Activated CD8-positive, alpha-beta memory T cell treated with anti-CD3 and anti-CD28 coated beads for 36 hours (primary cell): ENCODE data around the gene PIEZO1. TPM values are rescaled to one million over a fixed set of nuclear protein-coding genes. Genes with fewer than 3 reads are reported as not detected.

Experiments used
- CTCF ChIA-PET: fragments of 350-600 bp; sonication (Branson Sonifier 250); formaldehyde crosslinking; loops from one replicate; lab custom pipeline; 2021; ENCODE audit warnings: antibody characterized with exemption; lab: Charles Lee
- POLR2A ChIA-PET: fragments of 350-600 bp; sonication (Branson Sonifier 250); formaldehyde crosslinking; loops from one replicate; lab custom pipeline; 2021; ENCODE audit warnings: antibody characterized with exemption; lab: Charles Lee
- total RNA-seq, 2 experiments: library from RNA; stranded (reverse); gene quantifications; one replicate each; pipeline ENCODE4 v1.2.3, GENCODE V29; 2021

PIEZO1 gene
- total RNA-seq, 2 experiments from 2014 or later = 217 to 219 TPM

DNA sequence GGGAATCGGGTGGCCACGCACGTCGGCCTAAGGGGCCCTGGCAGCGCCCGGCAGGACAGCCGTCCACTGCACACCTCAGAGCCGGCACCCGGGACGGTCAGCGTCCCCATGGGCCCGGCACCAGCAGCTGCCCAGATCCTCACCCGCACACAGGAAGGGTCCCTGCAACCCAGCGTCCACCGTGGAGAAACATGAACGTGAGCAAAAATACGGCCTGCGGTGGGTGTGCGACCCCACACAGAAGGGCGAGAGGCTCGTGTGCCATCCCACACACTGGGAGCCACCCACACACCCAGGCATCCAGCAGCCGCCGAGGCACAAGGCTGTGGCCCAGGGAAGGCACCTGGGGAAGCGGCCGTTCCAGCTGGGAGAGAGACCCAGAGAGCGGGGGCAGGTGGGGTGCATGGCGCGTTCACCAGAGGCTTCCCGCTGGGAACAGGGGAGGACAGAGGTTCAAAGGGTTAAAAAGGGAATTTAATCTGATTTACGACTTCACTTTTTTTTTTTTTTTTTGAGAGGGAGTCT lies 6.4 kb downstream of the PIEZO1 start:
- CTCF ChIA-PET = interaction anchor here (7.4 kb wide), 1 partner anchor 42 kb away, joined by 102 read pairs; no protein-coding TSS in a partner anchor
- POLR2A ChIA-PET = interaction anchor here (6.9 kb wide), 1 partner anchor 32 kb away, joined by 68 read pairs; the partner anchor contains the start of gene APRT

DNA sequence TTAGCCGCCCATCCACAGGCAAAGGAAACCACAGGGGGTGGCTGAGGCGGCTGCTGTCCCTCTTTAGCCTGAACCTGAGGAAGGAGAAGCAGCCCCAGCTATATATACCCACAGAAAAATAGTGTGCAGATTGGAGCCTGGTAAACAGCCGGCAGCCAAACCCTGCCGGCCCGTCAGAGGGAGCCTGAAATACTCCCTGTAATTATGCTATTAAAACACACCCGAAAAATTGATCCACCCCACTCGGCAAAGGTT lies 6.8 kb downstream of the PIEZO1 start:
- CTCF ChIA-PET = interaction anchor here (7.4 kb wide), 1 partner anchor 42 kb away, joined by 102 read pairs; no protein-coding TSS in a partner anchor
- POLR2A ChIA-PET = no interaction called here

DNA sequence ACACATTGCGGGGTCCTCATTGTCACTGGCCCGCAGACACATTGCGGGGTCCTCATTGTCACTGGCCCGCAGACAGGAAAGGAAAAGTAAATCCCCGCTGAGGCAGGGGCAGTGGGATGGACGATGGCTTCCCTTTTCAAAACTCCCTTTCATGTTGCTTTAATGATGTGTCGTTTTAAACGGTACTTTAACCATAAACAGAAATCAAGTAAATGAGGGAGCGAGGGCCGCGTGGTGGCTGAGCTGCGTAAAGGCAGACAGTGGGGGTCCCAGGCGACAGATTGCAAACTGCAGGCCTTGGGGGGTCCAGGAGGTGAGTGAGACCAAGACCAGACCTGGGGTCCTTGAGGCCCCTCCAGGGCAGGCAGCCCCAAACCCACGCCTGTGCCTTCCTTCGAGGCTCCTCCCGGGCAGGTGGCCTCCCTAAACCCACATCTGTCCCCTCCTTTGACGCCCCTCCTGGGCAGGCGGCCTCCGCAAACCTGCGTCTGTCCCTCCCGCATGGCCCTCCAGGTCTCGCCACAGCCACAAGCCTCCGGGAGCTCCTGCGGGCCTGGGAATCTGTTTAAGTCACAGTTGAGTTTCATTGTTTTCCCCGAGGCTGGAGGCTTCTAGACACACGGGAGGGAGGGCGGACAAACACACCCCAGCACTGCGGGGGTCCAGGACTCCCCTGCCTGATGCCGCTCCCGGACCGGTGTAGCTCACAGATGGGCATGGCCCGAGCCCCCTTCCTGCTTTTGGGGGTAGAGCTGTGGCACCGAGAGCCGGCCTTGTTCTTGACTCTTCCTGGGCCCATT lies 7.3 kb downstream of the PIEZO1 start:
- ChIA-PET POLR2A (no interaction called here), CTCF (interaction anchor here (0.9 to 7.4 kb wide), 2 partner anchors 11 to 41 kb away, joined by 4 to 102 read pairs; no protein-coding TSS in a partner anchor)

DNA sequence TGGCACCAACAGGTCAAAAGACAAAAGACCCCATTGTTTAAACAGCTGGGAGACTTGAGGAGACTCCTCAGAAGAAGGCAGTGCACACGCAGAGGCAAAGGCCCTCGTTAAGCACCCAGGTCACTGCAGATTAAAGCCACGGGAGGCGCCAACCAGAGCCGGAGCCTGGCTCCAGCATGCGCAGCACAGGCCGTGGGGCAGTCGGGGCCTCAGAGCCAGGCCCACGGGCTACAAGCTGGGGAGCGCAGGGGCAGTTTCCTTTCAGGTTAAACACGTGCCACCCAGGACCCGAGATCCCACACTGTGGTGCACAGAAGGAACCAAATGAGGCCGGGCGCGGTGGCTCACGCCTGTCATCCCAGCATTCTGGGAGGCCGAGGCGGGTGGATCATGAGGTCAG lies 9.2 kb downstream of the PIEZO1 start:
- CTCF ChIA-PET = no interaction called here
- POLR2A ChIA-PET = no interaction called here

DNA sequence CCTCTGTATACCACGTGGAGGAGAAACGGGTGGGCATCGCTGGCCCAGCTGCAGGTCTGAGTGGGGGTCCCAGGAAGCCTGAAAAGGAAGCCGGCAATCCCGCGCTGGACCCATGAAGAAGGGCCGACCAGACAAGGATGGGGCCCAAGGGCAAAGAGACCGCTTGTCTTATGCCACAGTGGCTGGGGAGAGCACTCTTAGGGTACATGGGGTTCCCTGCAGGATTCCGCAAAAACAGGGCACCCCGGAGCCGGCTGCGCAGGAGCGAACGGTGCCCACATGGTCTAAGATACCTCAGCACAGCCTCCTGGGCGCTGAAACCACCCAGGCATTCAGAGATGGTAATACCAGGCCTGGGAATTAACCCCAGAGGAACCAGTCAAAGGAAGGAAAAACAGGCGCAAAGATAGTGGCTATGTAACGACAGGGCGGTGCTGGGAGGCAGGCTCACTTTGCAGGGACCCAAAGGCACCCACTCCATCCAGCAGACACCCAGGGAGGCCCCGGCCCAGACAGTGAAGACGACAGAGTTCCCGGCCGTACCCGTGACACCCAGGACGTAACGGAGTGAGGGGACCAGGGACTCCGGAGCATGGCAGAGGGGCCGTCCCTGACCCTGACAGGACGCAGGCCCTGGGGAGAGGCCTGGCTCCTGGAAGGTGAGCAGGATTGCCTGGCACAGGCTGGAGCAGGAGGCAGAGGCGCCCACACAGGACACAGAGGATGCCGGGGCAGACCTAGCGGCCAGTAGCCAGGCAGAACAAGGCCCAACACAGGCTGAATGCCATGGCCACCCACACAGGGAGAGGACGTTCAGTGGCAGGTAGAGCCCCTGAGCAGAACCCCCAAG lies 10.3 kb downstream of the PIEZO1 start:
- POLR2A ChIA-PET = no interaction called here
- CTCF ChIA-PET = no interaction called here

DNA sequence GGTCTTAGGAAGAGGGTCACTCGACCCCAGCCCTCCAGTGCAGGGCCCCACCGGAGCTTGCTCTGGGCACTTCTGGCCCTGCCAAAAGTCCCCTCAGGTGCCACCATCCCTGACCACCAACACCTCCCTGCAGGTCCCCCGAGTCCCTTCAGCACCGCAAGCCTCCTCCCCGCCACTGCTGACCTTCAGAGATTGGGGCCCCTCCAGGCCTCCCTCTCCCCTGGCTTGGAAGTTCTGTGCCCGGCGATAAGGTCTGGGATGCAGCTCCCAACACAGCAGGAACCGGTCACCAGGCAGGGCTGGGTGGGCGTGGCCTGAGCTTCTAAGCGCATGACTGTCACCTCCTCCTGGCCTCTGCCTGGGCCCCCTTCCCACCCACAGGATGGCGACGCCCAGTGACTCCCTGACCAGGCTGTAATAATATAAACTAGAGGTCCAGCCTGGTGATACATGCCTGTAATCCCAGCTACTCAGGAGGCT lies 11.2 kb downstream of the PIEZO1 start:
- CTCF ChIA-PET = no interaction called here
- POLR2A ChIA-PET = no interaction called here

DNA sequence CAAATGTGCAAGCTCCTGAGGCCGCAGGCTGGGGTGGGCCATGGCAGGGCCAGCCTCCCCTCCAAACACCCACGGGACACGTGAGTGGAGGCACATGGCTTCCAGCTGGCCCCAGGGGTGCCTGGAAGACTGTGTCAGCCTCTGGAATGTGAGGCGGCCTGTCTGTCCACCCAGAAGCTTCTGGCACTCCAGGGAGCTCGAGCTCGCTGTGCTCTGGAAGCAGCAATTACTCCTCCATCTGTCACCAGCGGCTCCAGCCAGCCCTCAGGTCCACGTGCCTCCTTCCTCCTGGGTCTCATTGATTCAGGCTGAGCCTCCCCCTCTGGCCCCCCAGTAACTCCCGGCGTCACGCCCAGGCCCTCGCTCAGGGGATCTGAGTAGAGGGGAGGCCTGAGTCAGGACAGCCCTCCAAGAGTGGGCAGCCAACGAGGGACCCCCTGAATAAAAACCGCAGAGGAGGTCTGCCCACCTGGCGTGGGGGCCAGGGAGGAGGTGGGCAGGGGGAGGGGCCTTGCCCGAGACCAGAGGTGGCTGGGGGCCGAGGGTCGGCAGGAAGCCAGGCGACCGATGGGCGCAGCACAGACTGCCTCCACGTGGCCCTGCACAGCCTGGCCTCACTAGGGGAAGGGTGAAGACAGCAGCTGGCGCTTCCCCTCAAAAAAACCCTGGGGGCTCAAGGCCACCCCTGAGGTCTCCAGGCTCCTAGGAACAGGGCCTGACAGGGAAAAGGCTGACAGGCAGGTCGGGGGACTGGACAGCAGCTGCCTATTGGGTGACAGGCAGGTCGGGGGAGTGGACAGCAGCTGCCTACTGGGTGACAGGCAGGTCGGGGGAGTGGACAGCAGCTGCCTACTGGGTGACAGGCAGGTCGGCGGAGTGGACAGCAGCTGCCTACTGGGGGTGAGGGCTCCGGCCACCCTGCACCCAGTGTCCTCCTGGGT lies 11.9 kb downstream of the PIEZO1 start:
- POLR2A ChIA-PET = interaction anchor here (0.8 kb wide), 1 partner anchor 37 kb away, joined by 3 read pairs; no protein-coding TSS in a partner anchor
- CTCF ChIA-PET = interaction anchor here (0.7 to 1.9 kb wide), 2 partner anchors 36 to 212 kb away, joined by 4 to 9 read pairs; no protein-coding TSS in a partner anchor

DNA sequence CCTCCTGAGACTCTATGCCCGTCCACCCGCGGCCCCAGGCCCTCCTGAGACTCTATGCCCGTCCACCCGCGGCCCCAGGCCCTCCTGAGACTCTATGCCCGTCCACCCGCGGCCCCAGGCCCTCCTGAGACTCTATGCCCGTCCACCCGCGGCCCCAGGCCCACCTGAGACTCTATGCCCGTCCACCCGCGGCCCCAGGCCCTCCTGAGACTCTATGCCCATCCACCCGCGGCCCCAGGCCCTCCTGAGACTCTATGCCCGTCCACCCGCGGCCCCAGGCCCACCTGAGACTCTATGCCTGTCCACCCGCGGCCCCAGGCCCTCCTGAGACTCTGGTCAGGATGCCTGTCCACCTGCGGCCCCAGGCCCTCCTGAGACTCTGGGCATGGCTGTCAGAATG lies 13.2 kb downstream of the PIEZO1 start:
- POLR2A ChIA-PET = interaction anchor here (0.8 kb wide), 1 partner anchor 38 kb away, joined by 3 read pairs; no protein-coding TSS in a partner anchor
- CTCF ChIA-PET = interaction anchor here (1.2 to 1.9 kb wide), 2 partner anchors 26 to 35 kb away, joined by 3 to 9 read pairs; no protein-coding TSS in a partner anchor

DNA sequence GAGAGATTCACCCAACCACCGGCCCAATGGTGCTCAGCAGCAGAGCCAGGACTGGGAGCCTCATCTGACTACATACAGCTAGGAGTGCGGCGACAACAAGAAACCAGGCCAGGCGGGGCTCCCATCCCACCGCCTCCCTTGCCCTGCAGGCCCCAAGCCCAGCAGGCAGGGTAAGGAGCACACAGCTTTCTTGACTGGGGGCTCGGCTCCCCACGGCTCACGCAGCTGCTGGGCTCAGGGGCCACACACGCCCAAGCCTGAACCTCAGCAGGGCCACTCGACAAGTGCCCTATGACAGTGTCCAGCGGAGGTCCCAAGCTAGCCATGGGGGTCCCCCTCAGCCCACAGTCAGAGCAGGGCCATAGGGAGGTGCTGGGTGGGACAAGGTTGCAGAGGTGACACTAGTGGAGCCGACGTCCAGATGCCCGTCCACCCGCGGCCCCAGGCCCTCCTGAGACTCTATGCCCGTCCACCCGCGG lies 13.7 kb downstream of the PIEZO1 start:
- ChIA-PET CTCF (interaction anchor here (1.0 to 1.9 kb wide), 4 partner anchors 11 to 40 kb away, joined by 3 to 9 read pairs (median 3); partner anchors contain the start of gene APRT), POLR2A (interaction anchor here (0.9 kb wide), 1 partner anchor 11 kb away, joined by 3 read pairs; no protein-coding TSS in a partner anchor)

DNA sequence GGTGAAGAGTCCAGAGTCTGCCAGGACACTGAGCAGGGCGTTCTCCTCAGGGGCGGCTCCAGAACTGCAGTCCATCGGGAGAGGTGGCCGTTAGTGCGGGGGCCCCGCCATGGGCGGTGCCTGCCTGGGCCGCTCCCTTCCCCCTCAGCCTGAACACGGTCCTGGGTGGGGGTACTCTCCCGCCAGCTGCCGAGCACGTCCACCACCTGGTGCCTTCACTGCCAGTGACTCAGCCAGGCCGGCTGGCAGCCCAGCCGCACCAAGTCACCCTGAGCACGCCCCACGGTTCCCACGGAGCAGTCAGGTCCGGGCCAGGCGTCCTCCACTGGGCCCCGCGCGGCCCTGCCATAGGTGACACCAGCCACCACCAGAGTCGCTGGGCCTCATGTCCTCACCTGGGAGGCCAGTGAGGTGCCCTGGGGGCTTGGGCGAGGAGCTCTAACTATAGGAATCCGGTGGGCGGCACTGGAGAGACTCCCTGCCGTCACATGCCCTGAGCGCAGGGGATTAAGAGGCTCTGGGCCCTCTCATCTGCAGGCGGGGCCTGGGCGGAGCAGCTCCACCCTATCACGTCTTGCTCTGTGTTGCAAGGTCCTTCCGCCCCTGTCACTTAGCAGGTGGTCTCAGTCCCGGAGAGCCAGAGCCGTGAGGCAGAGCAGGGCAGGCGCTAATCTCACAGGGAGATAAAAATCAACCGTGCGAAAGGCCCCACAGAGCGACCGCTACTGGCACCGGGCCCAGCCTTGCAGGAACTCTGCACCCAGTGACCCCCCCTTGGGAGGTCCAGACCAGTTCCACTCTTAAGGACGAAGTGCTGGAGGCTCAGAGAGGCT lies 14.3 kb downstream of the PIEZO1 start:
- CTCF ChIA-PET = interaction anchor here (1.0 to 1.9 kb wide), 4 partner anchors 11 to 41 kb away, joined by 3 to 9 read pairs (median 3); partner anchors contain the start of gene APRT
- POLR2A ChIA-PET = interaction anchor here (0.9 kb wide), 1 partner anchor 12 kb away, joined by 3 read pairs; no protein-coding TSS in a partner anchor

DNA sequence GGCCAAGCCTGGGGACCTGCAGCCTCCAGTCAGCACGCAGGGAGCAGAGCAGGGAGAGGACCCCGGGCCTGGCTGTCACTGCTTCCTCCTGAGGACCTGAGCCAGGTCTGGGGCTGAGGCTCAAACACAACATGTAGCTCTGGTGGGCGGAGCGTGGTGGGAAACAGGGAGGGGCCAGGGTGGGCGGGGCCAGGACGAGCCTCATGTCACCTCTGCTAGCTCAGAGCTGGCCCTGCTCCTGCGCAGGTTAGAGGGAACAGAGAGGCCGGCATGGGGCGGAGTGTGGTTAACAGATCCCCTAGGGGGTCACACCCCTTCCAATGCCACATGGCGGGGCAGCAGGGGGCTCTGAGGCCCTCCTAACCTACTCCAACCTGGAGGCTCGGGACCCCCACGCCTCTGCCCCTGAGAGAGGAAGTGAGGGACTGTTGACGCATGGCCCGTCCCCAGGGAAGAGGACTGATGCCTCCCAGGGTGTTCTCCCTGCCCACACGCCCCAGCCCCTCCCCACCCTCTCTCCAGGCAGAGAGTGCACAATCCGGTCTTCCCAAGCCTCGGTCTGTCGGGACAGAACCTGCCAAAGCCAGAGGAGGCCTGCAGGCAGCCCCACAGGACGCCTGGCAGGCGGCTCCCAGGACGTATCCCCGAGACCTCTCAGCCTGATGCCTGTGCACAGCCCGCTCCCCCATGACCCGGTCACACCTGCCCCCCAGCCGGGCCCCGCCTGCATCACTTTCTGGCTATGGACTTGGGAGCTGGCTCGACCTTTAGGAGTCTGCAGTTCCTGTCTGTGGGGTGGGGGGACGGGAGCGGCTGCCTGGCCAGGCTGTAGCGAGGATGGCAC lies 15.2 kb downstream of the PIEZO1 start:
- ChIA-PET POLR2A (no interaction called here), CTCF (interaction anchor here (1.0 to 1.4 kb wide), 2 partner anchors 12 to 42 kb away, joined by 3 read pairs; partner anchors contain the start of gene APRT)

DNA sequence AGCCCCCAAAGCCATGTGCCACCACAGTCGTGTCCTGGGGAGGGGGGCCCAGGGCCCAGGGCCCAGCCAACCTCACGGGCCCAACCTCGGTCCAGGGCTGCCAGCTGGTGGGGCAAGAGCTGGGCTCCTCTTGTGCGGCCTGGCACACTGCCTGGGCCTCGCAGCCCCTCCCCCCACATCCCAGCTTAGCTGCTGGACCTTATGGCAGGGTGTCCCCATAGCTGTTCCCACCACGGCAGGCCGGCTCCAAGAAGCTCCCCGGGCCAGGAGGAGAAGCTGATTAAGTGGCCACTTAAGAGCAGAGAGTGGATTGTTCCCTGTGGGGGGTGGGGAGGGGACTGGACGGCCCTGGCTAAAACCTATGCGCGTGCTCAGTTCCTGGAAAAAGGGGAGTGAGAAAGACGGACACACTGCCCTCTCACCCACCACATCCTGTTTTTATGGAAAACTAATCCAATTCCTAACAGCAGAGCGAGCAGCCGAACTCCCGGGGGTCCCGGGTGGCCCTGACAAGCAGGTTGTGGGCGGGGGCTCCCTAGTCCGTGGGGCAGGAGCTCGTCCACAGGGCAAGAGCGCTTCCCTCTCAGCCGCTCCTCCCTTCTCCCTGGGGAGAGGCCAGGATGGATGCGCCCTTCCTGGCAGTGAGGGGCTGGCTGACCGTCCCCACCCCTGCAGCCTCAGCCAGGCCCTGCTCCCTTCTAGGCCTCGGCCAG lies 16.8 kb downstream of the PIEZO1 start:
- ChIA-PET CTCF (interaction anchor here (0.7 to 9.1 kb wide), 4 partner anchors 10 to 85 kb away, joined by 3 to 49 read pairs (median 4); no protein-coding TSS in a partner anchor), POLR2A (interaction anchor here (0.7 kb wide), 1 partner anchor 16 kb away, joined by 3 read pairs; no protein-coding TSS in a partner anchor)

DNA sequence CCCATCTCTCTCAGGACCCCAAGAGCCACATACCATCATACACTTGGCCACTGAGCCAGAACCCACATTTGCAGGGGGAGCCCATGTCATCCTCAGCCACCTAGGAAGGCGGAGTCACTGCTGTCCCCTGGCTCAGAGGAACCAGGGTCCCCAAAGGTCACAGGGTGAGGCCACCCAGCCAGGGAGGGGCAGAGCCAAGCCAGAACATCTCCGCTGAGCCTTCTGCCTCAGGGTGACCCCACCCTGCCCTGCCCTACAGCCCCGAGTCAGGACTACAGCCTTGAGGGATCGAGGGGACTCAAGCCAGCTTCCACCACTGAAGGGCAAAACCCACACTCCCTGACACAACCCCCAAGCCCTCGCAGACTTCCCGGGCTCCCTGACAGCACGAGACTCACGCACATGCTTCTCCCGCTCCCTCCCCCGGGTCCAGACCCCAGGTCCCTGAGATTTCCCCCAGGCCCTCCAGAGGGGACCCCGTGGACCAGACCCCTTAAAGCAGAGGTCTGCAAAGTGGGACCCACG lies 17.4 kb downstream of the PIEZO1 start:
- ChIA-PET CTCF (interaction anchor here (1.0 to 9.1 kb wide), 3 partner anchors 10 to 35 kb away, joined by 3 to 49 read pairs (median 4); no protein-coding TSS in a partner anchor), POLR2A (interaction anchor here (1.9 kb wide), 1 partner anchor 13 kb away, joined by 6 read pairs; no protein-coding TSS in a partner anchor)

DNA sequence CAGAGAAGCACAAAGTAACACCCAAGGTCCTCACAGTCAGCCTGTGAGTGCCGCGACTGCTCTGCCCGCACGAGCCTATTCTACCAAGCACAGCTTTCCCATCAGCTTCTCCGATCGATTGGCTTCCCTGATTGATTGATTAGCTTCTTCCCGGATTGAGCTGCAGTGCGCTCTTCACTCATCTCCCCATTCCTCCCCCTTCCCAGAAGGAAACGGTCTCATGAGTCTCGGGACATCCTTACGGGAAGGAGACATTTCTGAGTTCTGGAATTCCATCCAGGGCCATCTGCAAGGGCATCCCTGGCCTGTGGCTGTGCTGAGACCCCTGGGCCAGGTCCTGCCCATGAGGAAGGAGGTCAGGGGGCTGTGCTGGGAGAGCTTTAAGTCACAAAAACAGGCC lies 18.0 kb downstream of the PIEZO1 start:
- CTCF ChIA-PET = interaction anchor here (1.0 to 9.1 kb wide), 4 partner anchors 11 to 36 kb away, joined by 3 to 49 read pairs (median 4); no protein-coding TSS in a partner anchor
- POLR2A ChIA-PET = interaction anchor here (1.9 kb wide), 1 partner anchor 14 kb away, joined by 6 read pairs; no protein-coding TSS in a partner anchor

DNA sequence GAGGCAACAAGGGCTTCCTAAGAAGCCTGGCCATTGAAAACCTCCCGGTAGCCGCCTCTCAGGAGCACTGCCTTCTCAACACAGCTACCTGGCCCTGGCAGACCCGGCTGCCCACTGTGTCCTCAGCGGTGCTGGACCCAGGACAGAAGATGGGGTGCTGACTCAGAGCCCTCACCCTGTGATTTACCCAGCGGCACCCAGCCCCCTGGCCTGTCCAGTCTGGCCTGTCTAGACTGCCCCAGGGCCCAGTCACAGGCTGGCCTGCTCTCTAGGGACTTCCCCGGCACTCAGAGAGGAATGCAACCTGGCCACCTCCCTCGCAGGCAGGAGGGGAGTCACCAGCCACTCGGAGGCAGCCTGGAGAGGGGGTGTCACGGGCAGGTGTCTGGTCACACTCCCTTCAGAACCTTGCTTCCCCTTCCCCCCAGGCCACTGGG lies 20.1 kb downstream of the PIEZO1 start:
- ChIA-PET POLR2A (no interaction called here), CTCF (interaction anchor here (9.1 kb wide), 1 partner anchor 28 kb away, joined by 49 read pairs; no protein-coding TSS in a partner anchor)
